WTC11 (cell line): ENCODE results near the gene ADIPOQ.

ENCODE experiments used
- AFF4 ChIP-seq: sonication (generic); formaldehyde crosslinking; IDR thresholded peaks from 2 replicates; pipeline ENCODE4 v1.8.1; 2023; ENCODE audit warnings: mild to moderate bottlenecking, missing genetic modification reagents, borderline replicate concordance
- CTCF ChIP-seq: fragments of 200-600 bp; IDR thresholded peaks from 2 replicates; pipeline ENCODE4 v1.8.0; 2022; ENCODE audit warnings: antibody characterized with exemption
- E2F4 ChIP-seq: sonication (generic); formaldehyde crosslinking; IDR thresholded peaks from 2 replicates; pipeline ENCODE4 v1.8.1; 2022; ENCODE audit warnings: low read depth, mild to moderate bottlenecking, moderate library complexity, missing genetic modification reagents, borderline replicate concordance
- FOXP4 ChIP-seq: sonication (generic); formaldehyde crosslinking; IDR thresholded peaks from 2 replicates; pipeline ENCODE4 v1.8.0; 2022; ENCODE audit warnings: mild to moderate bottlenecking, missing genetic modification reagents
- JUN ChIP-seq: sonication (generic); formaldehyde crosslinking; IDR thresholded peaks from 2 replicates; pipeline ENCODE4 v1.8.0; 2023; ENCODE audit warnings: mild to moderate bottlenecking, missing genetic modification reagents
- MAX ChIP-seq: sonication (generic); formaldehyde crosslinking; IDR thresholded peaks from 2 replicates; pipeline ENCODE4 v1.8.0; 2022; ENCODE audit warnings: mild to moderate bottlenecking, missing genetic modification reagents
- MYBL2 ChIP-seq: sonication (generic); formaldehyde crosslinking; IDR thresholded peaks from 2 replicates; pipeline ENCODE4 v1.8.1; 2023; ENCODE audit warnings: mild to moderate bottlenecking, moderate library complexity, missing genetic modification reagents
- NR3C1 ChIP-seq: sonication (generic); formaldehyde crosslinking; conservative IDR thresholded peaks from 2 replicates; pipeline ENCODE4 v1.8.1; 2023; ENCODE audit warnings: low read depth, mild to moderate bottlenecking, missing genetic modification reagents
- PREB ChIP-seq: sonication (generic); formaldehyde crosslinking; IDR thresholded peaks from 2 replicates; pipeline ENCODE4 v1.8.1; 2022; ENCODE audit warnings: mild to moderate bottlenecking, missing genetic modification reagents, moderate library complexity, borderline replicate concordance
- STAT6 ChIP-seq: sonication (generic); formaldehyde crosslinking; conservative IDR thresholded peaks from 2 replicates; pipeline ENCODE4 v1.8.1; 2023; ENCODE audit warnings: mild to moderate bottlenecking, low read depth, missing genetic modification reagents, moderate library complexity
- USF2 ChIP-seq: sonication (generic); formaldehyde crosslinking; IDR thresholded peaks from 2 replicates; pipeline ENCODE4 v1.8.1; 2023; ENCODE audit warnings: mild to moderate bottlenecking, missing genetic modification reagents, moderate library complexity
- ZBTB43 ChIP-seq: sonication (generic); formaldehyde crosslinking; IDR thresholded peaks from 2 replicates; pipeline ENCODE4 v1.8.1; 2023; ENCODE audit warnings: mild to moderate bottlenecking, missing genetic modification reagents
- ZNF219 ChIP-seq: sonication (generic); formaldehyde crosslinking; IDR thresholded peaks from 2 replicates; pipeline ENCODE4 v1.8.0; 2023; ENCODE audit warnings: missing genetic modification reagents, mild to moderate bottlenecking, borderline replicate concordance
- ZNF512 ChIP-seq: sonication (generic); formaldehyde crosslinking; IDR thresholded peaks from 2 replicates; pipeline ENCODE4 v1.8.1; 2022; ENCODE audit warnings: missing genetic modification reagents, borderline replicate concordance

GRCh38 chr3:186886202-186886981 lies 43.9 kb downstream of the ADIPOQ start:
- no peak for TF ChIP-seq E2F4 (CRISPR knock-in tag)
- TF ChIP-seq MAX = no peak
- no peak for TF ChIP-seq NR3C1 (CRISPR knock-in tag)
- TF ChIP-seq AFF4 (CRISPR knock-in tag) = no peak
- no peak for TF ChIP-seq MYBL2 (CRISPR knock-in tag)
- no peak for TF ChIP-seq ZBTB43
- no peak for TF ChIP-seq CTCF
- no peak for TF ChIP-seq JUN (CRISPR knock-in tag)
- TF ChIP-seq PREB (CRISPR knock-in tag) = no peak
- no peak for TF ChIP-seq STAT6
- no peak for TF ChIP-seq ZNF219 (CRISPR knock-in tag)
- TF ChIP-seq USF2 (CRISPR knock-in tag) = no peak
- no peak for TF ChIP-seq ZNF512 (CRISPR knock-in tag)
- TF ChIP-seq FOXP4 (CRISPR knock-in tag) = no peak
